C4-2B (cell line): ENCODE results near the gene RIN3.

ENCODE experiments used
- H3K27ac ChIP-seq: fragments of 450-650 bp; 2 replicates; pipeline ENCODE4 v1.5.1; 2017
- ZFX ChIP-seq: fragments of 450-650 bp; IDR thresholded peaks from 2 replicates; pipeline ENCODE4 v1.6.1; 2017
- TF ChIP-seq, protein P1 (sequence below): fragments of 450-650 bp; conservative IDR thresholded peaks from 2 replicates; pipeline ENCODE4 v1.5.1; 2017; ENCODE audit warnings: mild to moderate bottlenecking

The RIN3 gene

DNA sequence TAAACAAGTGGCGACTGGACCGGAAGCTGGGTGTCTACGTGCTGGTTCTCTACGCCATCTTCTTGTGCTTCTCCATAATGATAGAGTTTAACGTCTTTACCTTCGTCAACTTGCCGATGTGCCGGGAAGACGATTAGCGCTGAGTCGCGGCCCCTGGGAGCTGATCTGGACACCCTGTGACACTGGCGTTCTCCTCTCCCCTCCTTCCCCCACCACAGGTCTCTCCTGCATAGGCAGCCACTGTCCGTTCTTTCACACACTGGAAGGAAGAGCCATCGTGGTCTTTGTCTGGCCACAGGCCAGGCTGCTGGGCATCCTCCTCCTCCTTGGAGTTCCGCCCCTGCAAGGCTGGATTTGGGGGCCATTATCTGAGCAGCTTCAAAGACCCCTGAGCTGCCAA is 20.1 kb upstream of the RIN3 start:
- no peak overlapping the region for H3K27ac ChIP-seq
- TF ChIP-seq ZFX = no peak
- TF ChIP-seq, protein P1, sequence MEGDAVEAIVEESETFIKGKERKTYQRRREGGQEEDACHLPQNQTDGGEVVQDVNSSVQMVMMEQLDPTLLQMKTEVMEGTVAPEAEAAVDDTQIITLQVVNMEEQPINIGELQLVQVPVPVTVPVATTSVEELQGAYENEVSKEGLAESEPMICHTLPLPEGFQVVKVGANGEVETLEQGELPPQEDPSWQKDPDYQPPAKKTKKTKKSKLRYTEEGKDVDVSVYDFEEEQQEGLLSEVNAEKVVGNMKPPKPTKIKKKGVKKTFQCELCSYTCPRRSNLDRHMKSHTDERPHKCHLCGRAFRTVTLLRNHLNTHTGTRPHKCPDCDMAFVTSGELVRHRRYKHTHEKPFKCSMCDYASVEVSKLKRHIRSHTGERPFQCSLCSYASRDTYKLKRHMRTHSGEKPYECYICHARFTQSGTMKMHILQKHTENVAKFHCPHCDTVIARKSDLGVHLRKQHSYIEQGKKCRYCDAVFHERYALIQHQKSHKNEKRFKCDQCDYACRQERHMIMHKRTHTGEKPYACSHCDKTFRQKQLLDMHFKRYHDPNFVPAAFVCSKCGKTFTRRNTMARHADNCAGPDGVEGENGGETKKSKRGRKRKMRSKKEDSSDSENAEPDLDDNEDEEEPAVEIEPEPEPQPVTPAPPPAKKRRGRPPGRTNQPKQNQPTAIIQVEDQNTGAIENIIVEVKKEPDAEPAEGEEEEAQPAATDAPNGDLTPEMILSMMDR = no peak

DNA sequence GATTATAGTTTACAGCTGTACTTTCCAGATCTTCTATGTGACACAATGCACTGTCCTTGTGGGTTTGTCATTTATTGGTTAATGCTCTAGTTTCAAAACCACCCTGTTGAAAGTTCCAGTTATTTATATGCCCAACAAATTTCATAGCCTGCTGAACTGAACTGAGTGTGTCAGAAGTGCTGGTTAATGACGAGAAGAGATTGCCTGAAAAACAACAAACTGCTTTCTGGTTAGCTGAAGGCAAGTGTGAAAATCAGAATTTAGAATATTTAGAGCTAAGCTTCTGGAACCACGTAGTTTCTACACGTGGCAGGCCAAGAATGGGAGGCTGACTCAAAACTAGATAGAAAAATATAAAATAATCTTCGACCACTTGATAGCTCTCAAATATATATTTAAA is 19.1 kb upstream of the RIN3 start:
- no peak for TF ChIP-seq ZFX
- TF ChIP-seq, protein P1 = no peak

DNA sequence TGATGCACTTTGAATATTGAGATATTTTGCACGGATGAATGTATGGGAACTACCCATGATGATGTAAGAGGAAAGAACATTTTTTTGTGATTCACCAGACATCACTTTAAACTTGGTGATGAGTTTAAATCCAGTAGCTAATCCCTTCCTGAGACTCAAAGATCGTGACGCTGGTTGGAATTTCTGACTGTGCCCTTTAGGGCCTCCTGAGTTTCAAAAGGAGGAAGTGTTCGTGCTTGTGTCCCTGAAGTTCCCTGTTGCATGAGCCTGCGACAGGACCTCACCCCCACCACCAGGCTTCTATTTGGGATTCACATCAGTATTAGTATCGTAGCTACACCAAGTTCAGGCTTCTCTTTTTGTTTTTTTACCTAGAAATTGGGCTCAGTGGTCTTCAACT is 18.6 kb upstream of the RIN3 start:
- H3K27ac ChIP-seq = no peak overlapping the region
- TF ChIP-seq ZFX = no peak
- TF ChIP-seq, protein P1 = no peak

More for the DNA sequence above, 19.1 kb upstream of the RIN3 start:
- H3K27ac ChIP-seq = no peak overlapping the region

DNA sequence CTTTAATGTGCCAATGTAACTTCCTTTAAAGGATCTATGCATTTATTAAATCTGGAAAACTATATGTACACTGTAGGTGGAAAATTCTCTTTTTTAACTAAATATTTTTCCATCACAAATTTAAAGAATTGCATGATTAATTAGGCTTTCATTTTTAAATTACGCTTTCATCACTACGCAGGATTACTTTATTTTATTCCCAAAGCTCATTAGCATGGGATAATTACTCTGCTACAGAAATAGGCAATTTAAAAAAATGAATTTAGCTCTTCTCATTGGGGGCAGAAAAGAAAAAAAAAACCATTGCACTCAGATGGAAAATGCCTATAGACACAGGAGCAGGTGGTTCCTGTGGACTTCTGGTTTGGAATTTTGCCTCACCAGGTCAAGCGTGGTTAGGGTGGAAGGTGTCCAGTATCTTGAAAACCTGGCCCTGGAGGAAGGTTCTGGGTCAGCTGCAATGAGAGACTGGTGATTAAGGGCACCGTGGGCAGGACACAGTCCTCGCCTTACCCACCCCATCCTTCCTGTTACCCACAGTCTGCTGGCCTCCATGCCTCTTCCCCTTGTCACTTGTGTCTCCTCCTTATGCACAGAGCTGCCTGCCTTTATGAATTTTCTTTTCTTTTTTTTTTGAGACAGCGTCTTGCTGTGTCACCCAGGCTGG is 17.3 kb upstream of the RIN3 start:
- TF ChIP-seq, protein P1 = no peak
- TF ChIP-seq ZFX = no peak
- H3K27ac ChIP-seq = no peak overlapping the region

DNA sequence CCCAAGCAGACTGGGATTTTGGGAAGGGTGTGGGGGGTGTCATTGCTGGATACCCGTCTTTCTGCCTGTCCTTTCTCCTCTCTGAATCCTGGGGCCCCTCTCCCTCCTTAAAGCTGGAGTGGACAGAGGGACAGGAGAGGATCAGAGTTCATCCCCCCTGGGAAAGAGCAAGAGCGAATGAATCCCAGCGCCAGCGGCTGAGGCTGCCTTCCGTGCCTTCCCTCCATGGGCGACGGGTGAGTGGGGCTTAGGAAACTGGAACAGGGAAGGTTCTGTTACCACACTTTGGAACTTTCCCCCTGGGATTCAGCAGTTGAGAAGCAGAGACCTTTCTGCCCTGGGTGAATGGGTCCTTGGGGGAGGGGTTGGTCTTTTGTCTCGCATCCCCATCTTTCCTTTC is 16.2 kb upstream of the RIN3 start:
- no peak for TF ChIP-seq ZFX
- TF ChIP-seq, protein P1 = no peak
- H3K27ac ChIP-seq = no peak overlapping the region

DNA sequence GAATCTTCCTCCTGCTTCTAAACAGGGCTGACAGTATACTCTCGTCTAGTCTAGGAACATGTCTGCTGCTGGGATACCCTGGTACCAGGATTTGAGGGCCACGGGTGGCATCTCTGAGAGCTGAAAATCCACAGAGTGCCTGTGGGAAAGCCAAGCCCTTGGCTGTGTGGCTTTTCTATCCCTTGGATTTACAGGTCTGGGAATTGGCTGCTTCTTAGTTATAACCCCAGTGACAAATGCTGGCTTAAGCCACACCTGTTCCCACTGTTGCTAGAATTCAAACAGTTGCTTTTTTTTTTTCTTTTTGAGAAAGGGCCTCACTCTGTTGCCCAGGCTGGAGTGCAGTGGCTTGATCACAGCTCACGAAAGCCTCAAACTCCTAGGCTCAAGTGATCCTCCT is 14.3 kb upstream of the RIN3 start:
- TF ChIP-seq ZFX = no peak
- TF ChIP-seq, protein P1 = no peak
- H3K27ac ChIP-seq = no peak overlapping the region

DNA sequence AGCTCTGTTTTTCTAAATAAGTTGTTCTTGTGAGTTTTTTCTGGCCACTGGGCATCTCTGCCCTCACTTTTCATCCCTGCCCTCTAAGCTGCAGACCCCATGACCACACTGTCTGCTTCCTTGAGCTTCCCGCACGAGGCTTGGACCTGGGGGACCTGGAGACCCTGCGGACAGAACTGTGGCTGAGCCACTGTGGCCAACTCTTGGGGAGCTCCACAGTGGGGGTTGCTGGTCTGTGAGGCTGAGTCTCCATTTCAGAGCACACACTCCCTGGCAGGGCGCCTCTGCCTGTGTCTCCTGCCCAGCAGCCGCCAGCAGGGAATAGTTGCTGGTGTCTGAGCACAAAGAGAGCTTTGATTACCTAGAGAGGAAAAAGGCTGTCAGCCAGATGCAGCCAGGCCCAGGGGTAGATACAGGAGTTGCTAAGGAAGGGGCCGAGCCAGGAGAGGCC is 13.1 kb upstream of the RIN3 start:
- no peak overlapping the region for H3K27ac ChIP-seq
- TF ChIP-seq ZFX = no peak
- TF ChIP-seq, protein P1 = no peak
